ENCODE measurements around the gene CT55. TPM values are rescaled to one million over a fixed set of nuclear protein-coding genes. Genes with fewer than 3 reads are reported as not detected.
"Not testable (repeated sequence)": the region's sequence is repeated elsewhere in the genome, so short reads cannot be mapped to it uniquely, and the experiment has no call there.

The CT55 gene
- not detected for total RNA-seq

- Histone ChIP-seq H3K27ac (no peak within 1 kb of the TSS), H3K4me3 (no peak within 1 kb of the TSS), H3K36me3 (no peaks in the 10 kb centered on the region), H3K4me1 (no peaks in the 10 kb centered on the region), H3K27me3 (no peaks in the 10 kb centered on the region), H3K9me3 (no peaks in the 10 kb centered on the region)
- no peak for DNase-seq (ENCODE audit: low spot score in 2 of 2)
- intact Hi-C loops (cut with DNase I), result no loop called here
- no peak for TF ChIP-seq CTCF (IDR thresholded peaks at IDR 0.05)
Measured at GRCh38 chrX:135170877-135171519, at the start of gene CT55. CT55 (minus strand) TSS chrX:135171398; CDS start chrX:135171171, 227 bp downstream.

DNA sequence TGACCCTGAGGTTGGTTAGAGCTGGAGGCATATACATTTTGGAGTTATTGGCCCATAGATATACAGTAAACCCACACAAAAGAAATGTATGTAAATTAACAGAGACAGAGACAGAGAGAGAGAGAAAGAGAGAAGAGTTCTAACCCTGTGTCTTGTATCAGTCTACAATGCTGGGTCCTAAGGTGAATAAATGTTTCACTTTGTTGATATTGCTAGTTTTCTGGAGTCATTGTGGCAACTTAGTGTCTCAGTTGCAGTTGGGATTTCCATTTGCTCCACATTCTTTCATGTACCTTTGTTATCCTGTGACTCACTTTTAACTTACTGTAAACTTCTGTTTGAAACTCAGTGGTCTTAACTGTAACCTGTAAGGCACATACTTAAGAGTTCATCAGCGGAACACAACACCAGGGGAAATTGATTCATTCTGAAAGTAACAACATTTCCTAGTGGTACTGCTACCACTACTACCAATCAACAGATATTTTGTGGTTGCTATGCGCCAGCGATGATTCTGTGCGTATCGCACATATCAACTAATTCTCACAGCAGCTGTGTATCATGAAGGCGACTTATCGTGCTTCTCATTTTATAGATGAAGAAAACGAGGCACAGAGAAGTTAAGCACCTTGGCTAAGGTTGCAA lies 42.1 kb upstream of the CT55 start:
- no peaks in the 10 kb centered on the region for H3K9me3 ChIP-seq
- intact Hi-C loops (cut with DNase I), result no loop called here
- H3K4me3 ChIP-seq, result no peak overlapping the region
- H3K27me3 ChIP-seq, result no peaks in the 10 kb centered on the region
- no peak overlapping the region for H3K27ac ChIP-seq
- H3K4me1 ChIP-seq, result no peaks in the 10 kb centered on the region
- no peak for DNase-seq (ENCODE audit: low spot score in 2 of 2)
- TF ChIP-seq CTCF (IDR thresholded peaks at IDR 0.05), result no peak
- no peaks in the 10 kb centered on the region for H3K36me3 ChIP-seq

DNA sequence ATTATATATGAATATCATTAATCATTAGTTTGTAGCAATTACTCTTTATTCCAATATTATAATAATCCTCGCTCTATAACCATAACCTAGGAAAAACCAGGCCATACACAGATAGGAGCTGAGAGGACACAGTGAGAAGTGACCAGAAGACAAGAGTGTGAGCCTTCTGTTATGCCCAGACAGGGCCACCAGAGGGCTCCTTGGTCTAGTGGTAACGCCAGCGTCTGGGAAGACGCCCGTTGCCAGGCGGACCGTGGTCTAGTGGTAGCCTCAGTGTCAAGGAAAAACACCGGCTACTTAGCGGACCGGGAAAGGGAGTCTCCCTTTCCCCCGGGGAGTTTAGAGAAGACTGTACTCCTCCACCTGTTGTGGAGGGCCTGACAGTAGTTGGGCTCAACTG lies 35.2 kb upstream of the CT55 start:
- H3K9me3 ChIP-seq; H3K27me3 ChIP-seq; H3K4me3 ChIP-seq; DNase-seq (ENCODE audit: low spot score in 2 of 2); intact Hi-C loops (cut with DNase I); H3K4me1 ChIP-seq; H3K36me3 ChIP-seq; H3K27ac ChIP-seq: not testable (repeated sequence)
- peak in 1 of 3 experiments; percentile 11 for TF ChIP-seq CTCF (IDR thresholded peaks at IDR 0.05)

DNA sequence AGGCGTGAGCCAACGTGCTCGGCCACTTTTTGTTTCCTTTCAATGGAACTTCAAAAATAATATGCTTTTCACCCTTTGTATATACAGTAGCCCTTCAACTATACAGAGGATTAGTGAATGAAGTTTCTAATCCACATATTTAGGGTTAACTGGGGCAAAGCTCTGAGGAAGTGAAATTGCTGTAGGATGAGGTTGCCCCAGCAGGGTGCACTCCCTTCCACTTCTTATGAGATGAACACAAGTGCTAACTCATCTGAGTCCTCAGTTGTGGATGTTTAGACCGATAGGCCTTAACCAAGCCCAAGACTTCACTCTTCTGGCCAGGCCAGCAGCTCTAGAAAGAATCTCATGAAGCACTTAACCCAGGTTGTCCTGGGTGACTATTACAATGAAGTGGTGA lies 29.1 kb upstream of the CT55 start:
- Histone ChIP-seq H3K36me3 (no peaks in the 10 kb centered on the region), H3K4me1 (no peaks in the 10 kb centered on the region), H3K27ac (no peak overlapping the region), H3K4me3 (no peak overlapping the region), H3K27me3 (no peaks in the 10 kb centered on the region), H3K9me3 (peaks cover 0 to 3% of the 10 kb centered on the region in 2 donors)
- DNase-seq (ENCODE audit: low spot score in 2 of 2), result no peak
- no peak for TF ChIP-seq CTCF (IDR thresholded peaks at IDR 0.05)
- intact Hi-C loops (cut with DNase I), result no loop called here

DNA sequence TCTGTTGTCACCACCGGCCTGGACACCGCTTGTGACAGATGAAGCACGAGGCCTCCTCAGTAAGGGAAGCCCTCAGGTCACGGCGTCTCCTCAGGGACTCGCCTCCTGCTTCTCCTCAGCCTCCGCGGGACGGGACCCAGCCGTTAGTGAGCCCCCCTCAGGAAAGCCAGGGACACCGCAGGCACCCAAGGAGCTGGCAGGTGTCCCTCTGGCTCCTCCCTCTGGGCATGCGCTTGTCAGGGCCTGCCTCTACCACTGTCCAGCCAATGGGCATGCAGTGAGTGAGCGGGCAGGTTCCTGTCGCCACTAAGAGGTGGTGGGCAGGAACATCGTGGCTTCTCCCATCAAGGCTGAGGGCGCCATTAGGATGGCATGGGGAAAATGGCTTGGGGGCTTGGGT lies 23.5 kb upstream of the CT55 start:
- H3K4me1 ChIP-seq, result no peaks in the 10 kb centered on the region
- no peaks in the 10 kb centered on the region for H3K36me3 ChIP-seq
- H3K27me3 ChIP-seq, result no peaks in the 10 kb centered on the region
- TF ChIP-seq CTCF (IDR thresholded peaks at IDR 0.05), result no peak
- no peak overlapping the region for H3K4me3 ChIP-seq
- H3K27ac ChIP-seq, result no peak overlapping the region
- DNase-seq (ENCODE audit: low spot score in 2 of 2), result no peak
- no peaks in the 10 kb centered on the region for H3K9me3 ChIP-seq
- intact Hi-C loops (cut with DNase I), result no loop called here
